Spleen (tissue), 7 donors: Measurements from ENCODE around the gene ZDHHC20.

Experiments used
- POLR2A ChIP-seq, 3 donors: fragments of 450-650 bp; IDR thresholded peaks; one replicate each; pipeline ENCODE4 v1.5.1; 2017; ENCODE audit warnings: antibody characterized with exemption in 3 of 3, mild to moderate bottlenecking in 1 of 3
- POLR2AphosphoS5 ChIP-seq, 3 donors: sonication (generic); formaldehyde crosslinking; IDR thresholded peaks; one replicate each; pipeline ENCODE4 v1.5.1; 2017; ENCODE audit warnings: antibody characterized with exemption in 3 of 3
- TF ChIP-seq, protein P1 (sequence below), 11 experiments: fragments of 200-600 bp in 7 of 11; fragments of 450-650 bp in 4 of 11; sonication (generic) in 4 of 11; IDR thresholded peaks in 8 of 11; conservative IDR thresholded peaks in 3 of 11; 1 replicate in 7 of 11; 2 replicates in 4 of 11; pipeline versions ENCODE4 v1.4.0 to v1.8.0; 2016 to 2021; ENCODE audit warnings: antibody characterized with exemption in 11 of 11, inconsistent platforms in 4 of 11, mild to moderate bottlenecking in 1 of 11
- donor health status: DM: no; HTN: no; CAD: no; lungs with moderate emphysema.
- donor health status: DM: no; HTN: no; CAD: no.
- donor health status: DM: no; HTN: no; CAD: no.

DNA sequence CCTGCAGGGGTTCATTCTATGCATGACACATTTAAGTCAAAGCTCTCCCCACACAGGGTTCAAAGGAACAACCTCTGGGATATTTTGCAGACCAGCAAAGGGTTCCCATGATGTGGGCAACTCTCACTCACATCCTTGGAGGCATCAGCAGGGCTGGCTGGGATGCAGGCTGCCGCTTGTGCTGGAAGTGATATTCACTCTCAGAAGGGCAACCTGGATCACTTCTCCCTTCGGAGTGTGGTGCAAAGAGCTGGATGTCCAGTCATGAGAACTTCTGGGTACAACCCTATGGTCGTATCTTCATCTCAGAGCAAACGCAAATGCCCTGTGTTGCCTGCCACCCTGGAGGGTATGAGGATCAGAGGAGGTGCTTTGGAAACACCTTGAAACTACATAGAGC is 98.6 kb downstream of the ZDHHC20 start:
- TF ChIP-seq, protein P1, sequence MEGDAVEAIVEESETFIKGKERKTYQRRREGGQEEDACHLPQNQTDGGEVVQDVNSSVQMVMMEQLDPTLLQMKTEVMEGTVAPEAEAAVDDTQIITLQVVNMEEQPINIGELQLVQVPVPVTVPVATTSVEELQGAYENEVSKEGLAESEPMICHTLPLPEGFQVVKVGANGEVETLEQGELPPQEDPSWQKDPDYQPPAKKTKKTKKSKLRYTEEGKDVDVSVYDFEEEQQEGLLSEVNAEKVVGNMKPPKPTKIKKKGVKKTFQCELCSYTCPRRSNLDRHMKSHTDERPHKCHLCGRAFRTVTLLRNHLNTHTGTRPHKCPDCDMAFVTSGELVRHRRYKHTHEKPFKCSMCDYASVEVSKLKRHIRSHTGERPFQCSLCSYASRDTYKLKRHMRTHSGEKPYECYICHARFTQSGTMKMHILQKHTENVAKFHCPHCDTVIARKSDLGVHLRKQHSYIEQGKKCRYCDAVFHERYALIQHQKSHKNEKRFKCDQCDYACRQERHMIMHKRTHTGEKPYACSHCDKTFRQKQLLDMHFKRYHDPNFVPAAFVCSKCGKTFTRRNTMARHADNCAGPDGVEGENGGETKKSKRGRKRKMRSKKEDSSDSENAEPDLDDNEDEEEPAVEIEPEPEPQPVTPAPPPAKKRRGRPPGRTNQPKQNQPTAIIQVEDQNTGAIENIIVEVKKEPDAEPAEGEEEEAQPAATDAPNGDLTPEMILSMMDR (IDR thresholded peaks at IDR 0.05 in 8 of 11, conservative IDR thresholded peaks at IDR 0.05 in 3 of 11), result no peak
- no peak for TF ChIP-seq POLR2A (IDR thresholded peaks at IDR 0.05)
- no peak for TF ChIP-seq POLR2AphosphoS5 (IDR thresholded peaks at IDR 0.05)
